ENCODE data around the gene CD160. TPM values are rescaled to one million over a fixed set of nuclear protein-coding genes. Genes with fewer than 3 reads are reported as not detected.

CD160 gene
- total RNA-seq, 1 donor from 2014 or later = not detected

GRCh38 chr1:145696630-145696960 lies 22.7 kb upstream of the CD160 start:
- H3K36me3 Mint-ChIP-seq (ENCODE audit: unreplicated experiment) = no peaks in the 10 kb centered on the region
- H3K4me3 Mint-ChIP-seq (ENCODE audit: unreplicated experiment) = no peak overlapping the region
- TF ChIP-seq CTCF (IDR thresholded peaks at IDR 0.05) = no peak
- no peaks in the 10 kb centered on the region for H3K9me3 Mint-ChIP-seq (ENCODE audit: unreplicated experiment)
- no peak for DNase-seq (ENCODE audit: extremely low spot score, unreplicated experiment)
- H3K27ac Mint-ChIP-seq (ENCODE audit: unreplicated experiment) = no peak overlapping the region
- H3K27me3 Mint-ChIP-seq (ENCODE audit: unreplicated experiment) = peaks cover 4% of the 10 kb centered on the region
- H3K4me1 Mint-ChIP-seq (ENCODE audit: unreplicated experiment) = no peaks in the 10 kb centered on the region

- Mint-ChIP-seq H3K4me1 (ENCODE audit: unreplicated experiment) (peaks cover 12% of the 10 kb centered on the region), H3K9me3 (ENCODE audit: unreplicated experiment) (no peaks in the 10 kb centered on the region), H3K4me3 (ENCODE audit: unreplicated experiment) (no peak overlapping the region), H3K27ac (ENCODE audit: unreplicated experiment) (no peak overlapping the region), H3K36me3 (ENCODE audit: unreplicated experiment) (no peaks in the 10 kb centered on the region), H3K27me3 (ENCODE audit: unreplicated experiment) (peaks cover 4% of the 10 kb centered on the region)
- no peak for DNase-seq (ENCODE audit: extremely low spot score, unreplicated experiment)
- no peak for TF ChIP-seq CTCF (IDR thresholded peaks at IDR 0.05)
These were observed 17.9 kb upstream of the CD160 start for GRCh38 chr1:145701306-145701862.

GRCh38 chr1:145702052-145702451 lies 17.2 kb upstream of the CD160 start:
- no peak for DNase-seq (ENCODE audit: extremely low spot score, unreplicated experiment)
- no peaks in the 10 kb centered on the region for H3K9me3 Mint-ChIP-seq (ENCODE audit: unreplicated experiment)
- no peaks in the 10 kb centered on the region for H3K36me3 Mint-ChIP-seq (ENCODE audit: unreplicated experiment)
- H3K4me1 Mint-ChIP-seq (ENCODE audit: unreplicated experiment) = peaks cover 18% of the 10 kb centered on the region
- no peak for TF ChIP-seq CTCF (IDR thresholded peaks at IDR 0.05)
- H3K27ac Mint-ChIP-seq (ENCODE audit: unreplicated experiment) = no peak overlapping the region
- H3K4me3 Mint-ChIP-seq (ENCODE audit: unreplicated experiment) = no peak overlapping the region
- H3K27me3 Mint-ChIP-seq (ENCODE audit: unreplicated experiment) = peaks cover 4% of the 10 kb centered on the region

- no peak for DNase-seq (ENCODE audit: extremely low spot score, unreplicated experiment)
- Mint-ChIP-seq H3K9me3 (ENCODE audit: unreplicated experiment) (no peaks in the 10 kb centered on the region), H3K4me1 (ENCODE audit: unreplicated experiment) (peaks cover 20% of the 10 kb centered on the region), H3K27me3 (ENCODE audit: unreplicated experiment) (peaks cover 4% of the 10 kb centered on the region), H3K36me3 (ENCODE audit: unreplicated experiment) (no peaks in the 10 kb centered on the region), H3K27ac (ENCODE audit: unreplicated experiment) (no peak overlapping the region), H3K4me3 (ENCODE audit: unreplicated experiment) (no peak overlapping the region)
- no peak for TF ChIP-seq CTCF (IDR thresholded peaks at IDR 0.05)
These were observed 16.5 kb upstream of the CD160 start for GRCh38 chr1:145702826-145703225.

- no peak overlapping the region for H3K27ac Mint-ChIP-seq (ENCODE audit: unreplicated experiment)
- H3K27me3 Mint-ChIP-seq (ENCODE audit: unreplicated experiment) = no peaks in the 10 kb centered on the region
- H3K4me3 Mint-ChIP-seq (ENCODE audit: unreplicated experiment) = no peak overlapping the region
- TF ChIP-seq CTCF (IDR thresholded peaks at IDR 0.05) = no peak
- DNase-seq (ENCODE audit: extremely low spot score, unreplicated experiment) = no peak
- H3K4me1 Mint-ChIP-seq (ENCODE audit: unreplicated experiment) = peaks cover 20% of the 10 kb centered on the region
- H3K36me3 Mint-ChIP-seq (ENCODE audit: unreplicated experiment) = no peaks in the 10 kb centered on the region
- H3K9me3 Mint-ChIP-seq (ENCODE audit: unreplicated experiment) = no peaks in the 10 kb centered on the region
These were observed 13.7 kb upstream of the CD160 start for GRCh38 chr1:145705622-145706021.

All from osteocyte (in vitro differentiated cells).